Hepatic stellate cell (primary cell): Measurements from ENCODE around the gene RPL39.
"Not testable (repeated sequence)": the region's sequence is repeated elsewhere in the genome, so short reads cannot be mapped to it uniquely, and the experiment has no call there.

Experiments used
- DNase-seq: peaks from one replicate; pipeline ENCODE4 v3.0.0; 2011; ENCODE audit warnings: low spot score

Gene RPL39

GRCh38 chrX:119763181-119763580, 28.2 kb downstream of the RPL39 start:
- DNase-seq: peak; percentile 47

GRCh38 chrX:119762718-119763117, 28.7 kb downstream of the RPL39 start:
- DNase-seq: no peak

- no peak for DNase-seq
Observed at GRCh38 chrX:119760026-119760877, 31.2 kb downstream of the RPL39 start.

GRCh38 chrX:119759248-119759766, 32.1 kb downstream of the RPL39 start:
- DNase-seq: no peak

GRCh38 chrX:119758731-119759247, 32.6 kb downstream of the RPL39 start:
- DNase-seq: no peak

- DNase-seq: no peak
Observed at GRCh38 chrX:119757979-119758730, 33.3 kb downstream of the RPL39 start, which contains the start of gene SOWAHD. SOWAHD (plus strand) TSS chrX:119758588; CDS start chrX:119758668, 80 bp downstream.

GRCh38 chrX:119757646-119757978, 33.8 kb downstream of the RPL39 start:
- no peak for DNase-seq

GRCh38 chrX:119756926-119757635, 34.3 kb downstream of the RPL39 start:
- DNase-seq: no peak

GRCh38 chrX:119755981-119756533, 35.4 kb downstream of the RPL39 start:
- no peak for DNase-seq

GRCh38 chrX:119753639-119754257, 37.7 kb downstream of the RPL39 start:
- DNase-seq: no peak

- DNase-seq: no peak
Observed at GRCh38 chrX:119753001-119753400, 38.4 kb downstream of the RPL39 start.

GRCh38 chrX:119750751-119751150, 40.7 kb downstream of the RPL39 start:
- DNase-seq: not testable (repeated sequence)

GRCh38 chrX:119750131-119750530, 41.3 kb downstream of the RPL39 start:
- DNase-seq: not testable (repeated sequence)

GRCh38 chrX:119745283-119745848, 46.1 kb downstream of the RPL39 start:
- DNase-seq: no peak

- no peak for DNase-seq
Observed at GRCh38 chrX:119738742-119739141, 52.7 kb downstream of the RPL39 start.
